HEK293 (cell line): ENCODE measurements around the gene CAMKMT.

Experiments used
- CTCF ChIA-PET: fragments of 350-600 bp; formaldehyde crosslinking; extraction: SDS; loops from one replicate; lab custom pipeline; 2021; ENCODE audit warnings: antibody characterized with exemption; lab: Yijun Ruan, JAX
- POLR2A ChIA-PET: fragments of 300-600 bp; formaldehyde crosslinking; extraction: SDS; loops from one replicate; lab custom pipeline; 2020; ENCODE audit warnings: antibody characterized with exemption, inconsistent platforms; lab: Yijun Ruan, JAX
- H3K27ac ChIP-seq: fragments of 200-500 bp; sonication (Bioruptor generic); 2 replicates; pipeline ENCODE4 v1.5.1; 2014; ENCODE audit warnings: low read depth, low read length, control low read depth, inconsistent platforms; ENCODE audit errors: extremely low read depth
- H3K36me3 ChIP-seq, 2 experiments: fragments of 200-500 bp in 1 of 2; sonication (Bioruptor generic) in 1 of 2; 1 replicate in 1 of 2; 2 replicates in 1 of 2; pipeline ENCODE4 v1.5.1; 2014 to 2017; ENCODE audit warnings: inconsistent platforms in 2 of 2, low read length in 2 of 2; ENCODE audit not compliant: control insufficient read depth in 2 of 2, insufficient read depth in 1 of 2
- H3K4me1 ChIP-seq: fragments of 200-500 bp; sonication (Bioruptor generic); 2 replicates; pipeline ENCODE4 v1.5.1; 2014; ENCODE audit warnings: mild to moderate bottlenecking, low read length, inconsistent platforms; ENCODE audit not compliant: control insufficient read depth, insufficient read depth
- H3K4me3 ChIP-seq: 2 replicates; pipeline ENCODE4 v1.5.1; 2011; ENCODE audit warnings: low read depth, mild to moderate bottlenecking, control low read depth, low read length, moderate library complexity
- H3K9me3 ChIP-seq: fragments of 200-500 bp; sonication (Bioruptor generic); 2 replicates; pipeline ENCODE4 v1.5.1; 2014; ENCODE audit warnings: low read depth, low read length, inconsistent platforms; ENCODE audit not compliant: control insufficient read depth, insufficient read depth
- AEBP2 ChIP-seq: fragments of 450-650 bp; formaldehyde crosslinking; IDR thresholded peaks from 2 replicates; pipeline ENCODE4 v1.5.1; 2016; ENCODE audit warnings: missing biosample characterization, missing genetic modification characterization, borderline replicate concordance
- GLI2 ChIP-seq: fragments of 450-650 bp; formaldehyde crosslinking; IDR thresholded peaks from 2 replicates; pipeline ENCODE4; 2017; ENCODE audit warnings: missing biosample characterization, missing genetic modification characterization, low read depth, borderline replicate concordance
- KLF10 ChIP-seq: fragments of 450-650 bp; IDR thresholded peaks from 2 replicates; pipeline ENCODE4 v1.5.1; 2018; ENCODE audit warnings: missing biosample characterization, mild to moderate bottlenecking, missing genetic modification characterization
- MZF1 ChIP-seq: fragments of 450-650 bp; formaldehyde crosslinking; IDR thresholded peaks from 2 replicates; pipeline ENCODE4 v1.5.1; 2017; ENCODE audit warnings: missing biosample characterization, missing genetic modification characterization, borderline replicate concordance
- PRDM4 ChIP-seq: fragments of 450-650 bp; formaldehyde crosslinking; IDR thresholded peaks from 2 replicates; pipeline ENCODE4 v1.5.1; 2017; ENCODE audit warnings: missing biosample characterization, missing genetic modification characterization
- TRIM28 ChIP-seq: IDR thresholded peaks from 2 replicates; pipeline ENCODE4 v1.6.1; 2011; ENCODE audit warnings: low read length, control low read depth, borderline replicate concordance
- ZFP37 ChIP-seq: fragments of 450-650 bp; formaldehyde crosslinking; IDR thresholded peaks from 2 replicates; pipeline ENCODE4 v1.5.1; 2016; ENCODE audit warnings: missing biosample characterization, missing genetic modification characterization
- ZNF114 ChIP-seq: fragments of 450-650 bp; formaldehyde crosslinking; IDR thresholded peaks from 2 replicates; pipeline ENCODE4 v1.5.0; 2017; ENCODE audit warnings: missing biosample characterization, missing genetic modification characterization
- ZNF146 ChIP-seq: fragments of 450-650 bp; formaldehyde crosslinking; IDR thresholded peaks from 2 replicates; pipeline ENCODE4 v1.5.1; 2016; ENCODE audit warnings: missing biosample characterization, missing genetic modification characterization
- ZNF214 ChIP-seq: fragments of 450-650 bp; formaldehyde crosslinking; IDR thresholded peaks from 2 replicates; pipeline ENCODE4 v1.5.1; 2017; ENCODE audit warnings: missing biosample characterization, mild to moderate bottlenecking, missing genetic modification characterization, borderline replicate concordance
- ZNF416 ChIP-seq: fragments of 450-650 bp; formaldehyde crosslinking; IDR thresholded peaks from 2 replicates; pipeline ENCODE4 v1.5.1; 2016; ENCODE audit warnings: missing biosample characterization, missing genetic modification characterization
- ZNF449 ChIP-seq: fragments of 450-650 bp; formaldehyde crosslinking; IDR thresholded peaks from 2 replicates; pipeline ENCODE4 v1.5.1; 2017; ENCODE audit warnings: missing biosample characterization, mild to moderate bottlenecking, missing genetic modification characterization, moderate library complexity
- ZNF514 ChIP-seq: fragments of 450-650 bp; formaldehyde crosslinking; IDR thresholded peaks from 2 replicates; pipeline ENCODE4 v1.5.1; 2016; ENCODE audit warnings: missing biosample characterization, missing genetic modification characterization
- ZNF621 ChIP-seq: fragments of 450-650 bp; formaldehyde crosslinking; IDR thresholded peaks from 2 replicates; pipeline ENCODE4 v1.5.1; 2017; ENCODE audit warnings: missing biosample characterization, missing genetic modification characterization
- ZNF629 ChIP-seq: fragments of 450-650 bp; formaldehyde crosslinking; IDR thresholded peaks from 2 replicates; pipeline ENCODE4 v1.5.1; 2017; ENCODE audit warnings: missing biosample characterization, missing genetic modification characterization
- ZNF645 ChIP-seq: fragments of 450-650 bp; formaldehyde crosslinking; IDR thresholded peaks from 2 replicates; pipeline ENCODE4; 2016; ENCODE audit warnings: missing biosample characterization, missing genetic modification characterization
- ZNF664 ChIP-seq: fragments of 450-650 bp; formaldehyde crosslinking; IDR thresholded peaks from 2 replicates; pipeline ENCODE4 v1.5.1; 2016; ENCODE audit warnings: missing biosample characterization, missing genetic modification characterization
- TF ChIP-seq, protein P1 (sequence below): fragments of 450-650 bp; formaldehyde crosslinking; IDR thresholded peaks from 2 replicates; pipeline ENCODE4 v1.5.1; 2016; ENCODE audit warnings: missing biosample characterization, missing genetic modification characterization
- TF ChIP-seq, protein P2 (sequence below): fragments of 450-650 bp; formaldehyde crosslinking; IDR thresholded peaks from 2 replicates; pipeline ENCODE4 v1.5.1; 2016; ENCODE audit warnings: missing biosample characterization, missing genetic modification characterization, low read depth
- TF ChIP-seq, protein P3 (sequence below): fragments of 450-650 bp; formaldehyde crosslinking; IDR thresholded peaks from 2 replicates; pipeline ENCODE4 v1.5.0; 2017; ENCODE audit warnings: missing biosample characterization, missing genetic modification characterization, borderline replicate concordance

The CAMKMT gene

GRCh38 chr2:44495035-44495434 is 133.3 kb downstream of the CAMKMT start:
- Histone ChIP-seq H3K36me3 (no peaks in the 10 kb centered on the region), H3K9me3 (no peaks in the 10 kb centered on the region), H3K4me1 (no peaks in the 10 kb centered on the region), H3K4me3 (no peak overlapping the region), H3K27ac (no peak overlapping the region)
- TF ChIP-seq GLI2 (tag by site-specific recombination) (no peak), ZNF621 (tag by site-specific recombination) (no peak), PRDM4 (tag by site-specific recombination) (no peak), TRIM28 (no peak), ZNF664 (tag by site-specific recombination) (no peak), ZNF514 (tag by site-specific recombination) (no peak), KLF10 (tag by site-specific recombination) (no peak), ZNF645 (tag by site-specific recombination) (no peak)
- TF ChIP-seq, protein P1, sequence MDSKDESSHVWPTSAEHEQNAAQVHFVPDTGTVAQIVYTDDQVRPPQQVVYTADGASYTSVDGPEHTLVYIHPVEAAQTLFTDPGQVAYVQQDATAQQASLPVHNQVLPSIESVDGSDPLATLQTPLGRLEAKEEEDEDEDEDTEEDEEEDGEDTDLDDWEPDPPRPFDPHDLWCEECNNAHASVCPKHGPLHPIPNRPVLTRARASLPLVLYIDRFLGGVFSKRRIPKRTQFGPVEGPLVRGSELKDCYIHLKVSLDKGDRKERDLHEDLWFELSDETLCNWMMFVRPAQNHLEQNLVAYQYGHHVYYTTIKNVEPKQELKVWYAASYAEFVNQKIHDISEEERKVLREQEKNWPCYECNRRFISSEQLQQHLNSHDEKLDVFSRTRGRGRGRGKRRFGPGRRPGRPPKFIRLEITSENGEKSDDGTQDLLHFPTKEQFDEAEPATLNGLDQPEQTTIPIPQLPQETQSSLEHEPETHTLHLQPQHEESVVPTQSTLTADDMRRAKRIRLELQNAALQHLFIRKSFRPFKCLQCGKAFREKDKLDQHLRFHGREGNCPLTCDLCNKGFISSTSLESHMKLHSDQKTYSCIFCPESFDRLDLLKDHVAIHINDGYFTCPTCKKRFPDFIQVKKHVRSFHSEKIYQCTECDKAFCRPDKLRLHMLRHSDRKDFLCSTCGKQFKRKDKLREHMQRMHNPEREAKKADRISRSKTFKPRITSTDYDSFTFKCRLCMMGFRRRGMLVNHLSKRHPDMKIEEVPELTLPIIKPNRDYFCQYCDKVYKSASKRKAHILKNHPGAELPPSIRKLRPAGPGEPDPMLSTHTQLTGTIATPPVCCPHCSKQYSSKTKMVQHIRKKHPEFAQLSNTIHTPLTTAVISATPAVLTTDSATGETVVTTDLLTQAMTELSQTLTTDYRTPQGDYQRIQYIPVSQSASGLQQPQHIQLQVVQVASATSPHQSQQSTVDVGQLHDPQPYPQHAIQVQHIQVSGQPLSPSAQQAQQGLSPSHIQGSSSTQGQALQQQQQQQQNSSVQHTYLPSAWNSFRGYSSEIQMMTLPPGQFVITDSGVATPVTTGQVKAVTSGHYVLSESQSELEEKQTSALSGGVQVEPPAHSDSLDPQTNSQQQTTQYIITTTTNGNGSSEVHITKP (tag by site-specific recombination), result no peak
- ChIA-PET POLR2A (no interaction called here), CTCF (interaction anchor here (0.6 to 2.5 kb wide), 3 partner anchors 16 to 460 kb away, joined by 3 to 14 read pairs (median 3); no protein-coding TSS in a partner anchor)

- Histone ChIP-seq H3K36me3 (no peaks in the 10 kb centered on the region), H3K4me3 (no peak overlapping the region), H3K27ac (no peak overlapping the region), H3K4me1 (no peaks in the 10 kb centered on the region), H3K9me3 (no peaks in the 10 kb centered on the region)
- ChIA-PET POLR2A (no interaction called here), CTCF (interaction anchor here (0.6 to 2.5 kb wide), 3 partner anchors 16 to 459 kb away, joined by 3 to 14 read pairs (median 3); no protein-coding TSS in a partner anchor)
- TF ChIP-seq ZNF416 (tag by site-specific recombination) (no peak), KLF10 (tag by site-specific recombination) (no peak), AEBP2 (tag by site-specific recombination) (no peak), ZFP37 (tag by site-specific recombination) (no peak), ZNF214 (no peak), ZNF146 (tag by site-specific recombination) (no peak), ZNF114 (tag by site-specific recombination) (no peak), MZF1 (no peak), ZNF449 (tag by site-specific recombination) (no peak), ZNF629 (tag by site-specific recombination) (no peak)
- TF ChIP-seq, protein P2, sequence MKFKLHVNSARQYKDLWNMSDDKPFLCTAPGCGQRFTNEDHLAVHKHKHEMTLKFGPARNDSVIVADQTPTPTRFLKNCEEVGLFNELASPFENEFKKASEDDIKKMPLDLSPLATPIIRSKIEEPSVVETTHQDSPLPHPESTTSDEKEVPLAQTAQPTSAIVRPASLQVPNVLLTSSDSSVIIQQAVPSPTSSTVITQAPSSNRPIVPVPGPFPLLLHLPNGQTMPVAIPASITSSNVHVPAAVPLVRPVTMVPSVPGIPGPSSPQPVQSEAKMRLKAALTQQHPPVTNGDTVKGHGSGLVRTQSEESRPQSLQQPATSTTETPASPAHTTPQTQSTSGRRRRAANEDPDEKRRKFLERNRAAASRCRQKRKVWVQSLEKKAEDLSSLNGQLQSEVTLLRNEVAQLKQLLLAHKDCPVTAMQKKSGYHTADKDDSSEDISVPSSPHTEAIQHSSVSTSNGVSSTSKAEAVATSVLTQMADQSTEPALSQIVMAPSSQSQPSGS, result no peak
- TF ChIP-seq, protein P3, sequence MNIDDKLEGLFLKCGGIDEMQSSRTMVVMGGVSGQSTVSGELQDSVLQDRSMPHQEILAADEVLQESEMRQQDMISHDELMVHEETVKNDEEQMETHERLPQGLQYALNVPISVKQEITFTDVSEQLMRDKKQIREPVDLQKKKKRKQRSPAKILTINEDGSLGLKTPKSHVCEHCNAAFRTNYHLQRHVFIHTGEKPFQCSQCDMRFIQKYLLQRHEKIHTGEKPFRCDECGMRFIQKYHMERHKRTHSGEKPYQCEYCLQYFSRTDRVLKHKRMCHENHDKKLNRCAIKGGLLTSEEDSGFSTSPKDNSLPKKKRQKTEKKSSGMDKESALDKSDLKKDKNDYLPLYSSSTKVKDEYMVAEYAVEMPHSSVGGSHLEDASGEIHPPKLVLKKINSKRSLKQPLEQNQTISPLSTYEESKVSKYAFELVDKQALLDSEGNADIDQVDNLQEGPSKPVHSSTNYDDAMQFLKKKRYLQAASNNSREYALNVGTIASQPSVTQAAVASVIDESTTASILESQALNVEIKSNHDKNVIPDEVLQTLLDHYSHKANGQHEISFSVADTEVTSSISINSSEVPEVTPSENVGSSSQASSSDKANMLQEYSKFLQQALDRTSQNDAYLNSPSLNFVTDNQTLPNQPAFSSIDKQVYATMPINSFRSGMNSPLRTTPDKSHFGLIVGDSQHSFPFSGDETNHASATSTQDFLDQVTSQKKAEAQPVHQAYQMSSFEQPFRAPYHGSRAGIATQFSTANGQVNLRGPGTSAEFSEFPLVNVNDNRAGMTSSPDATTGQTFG, result no peak
Measured at GRCh38 chr2:44495544-44495943, 133.8 kb downstream of the CAMKMT start.
